HL-60 (cell line): ENCODE results near the gene SLC12A5.

ENCODE experiments used
- CTCF ChIP-seq: IDR thresholded peaks from one replicate; pipeline ENCODE4 v1.5.1; 2011; ENCODE audit warnings: low read length, control low read depth, inconsistent platforms; ENCODE audit not compliant: insufficient read depth
- GABPA ChIP-seq: IDR thresholded peaks from 2 replicates; pipeline ENCODE4 v1.6.1; 2012; ENCODE audit warnings: low read depth
- POLR2AphosphoS5 ChIP-seq: IDR thresholded peaks from 2 replicates; pipeline ENCODE4 v1.6.1; 2012; ENCODE audit warnings: low read depth
- REST ChIP-seq: IDR thresholded peaks from 2 replicates; pipeline ENCODE4 v1.6.1; 2012; ENCODE audit warnings: low read depth; ENCODE audit not compliant: insufficient replicate concordance

- TF ChIP-seq CTCF (no peak), GABPA (no peak), REST (no peak), POLR2AphosphoS5 (no peak)
Measured at GRCh38 chr20:46006022-46006705, 22.9 kb upstream of the SLC12A5 start.
